GM12864 (cell line): ENCODE measurements around the gene PLEKHF1.

Experiments
- DNase-seq: peaks from one replicate; pipeline ENCODE4 v3.0.0-alpha.2; 2011; ENCODE audit warnings: low read depth
- H3K4me3 ChIP-seq: 2 replicates; pipeline ENCODE4 v1.5.1; 2011; ENCODE audit warnings: mild to moderate bottlenecking, low read depth, low read length, control low read depth
- CTCF ChIP-seq: IDR thresholded peaks from 2 replicates; pipeline ENCODE4 v1.5.1; 2011; ENCODE audit warnings: low read depth, mild to moderate bottlenecking, moderate library complexity, low read length, control low read depth, inconsistent platforms; ENCODE audit errors: missing control alignments

The PLEKHF1 gene

GRCh38 chr19:29724746-29725145, 59.5 kb downstream of the PLEKHF1 start:
- no peak overlapping the region for H3K4me3 ChIP-seq
- DNase-seq, result no peak
- TF ChIP-seq CTCF, result no peak
